ENCODE measurements around the gene GATAD1.

Gene GATAD1

GRCh38 chr7:92413550-92413949 lies 33.7 kb upstream of the GATAD1 start:
- H3K4me3 ChIP-seq (ENCODE audit: insufficient read depth, low read depth, low read length, poor library complexity, severe bottlenecking): no peak overlapping the region
- H3K27me3 ChIP-seq (replicated peaks; ENCODE audit: control insufficient read depth, insufficient read depth, low read length, poor library complexity, severe bottlenecking): no peaks in the 10 kb centered on the region
- H3K36me3 ChIP-seq (ENCODE audit: control insufficient read depth, insufficient read depth, low read length): no peaks in the 10 kb centered on the region
- no peak for DNase-seq
- H3K27ac ChIP-seq (ENCODE audit: insufficient read depth, low read length, poor library complexity, severe bottlenecking): no peak overlapping the region
- no peaks in the 10 kb centered on the region for H3K9me3 ChIP-seq (ENCODE audit: control insufficient read depth, low read length)
- H3K4me1 ChIP-seq (ENCODE audit: control insufficient read depth, insufficient read depth, low read length, poor library complexity, severe bottlenecking): no peaks in the 10 kb centered on the region

GRCh38 chr7:92415225-92415624 lies 32.1 kb upstream of the GATAD1 start:
- H3K9me3 ChIP-seq (ENCODE audit: control insufficient read depth, low read length): no peaks in the 10 kb centered on the region
- no peaks in the 10 kb centered on the region for H3K36me3 ChIP-seq (ENCODE audit: control insufficient read depth, insufficient read depth, low read length)
- DNase-seq: no peak
- no peaks in the 10 kb centered on the region for H3K27me3 ChIP-seq (replicated peaks; ENCODE audit: control insufficient read depth, insufficient read depth, low read length, poor library complexity, severe bottlenecking)
- no peaks in the 10 kb centered on the region for H3K4me1 ChIP-seq (ENCODE audit: control insufficient read depth, insufficient read depth, low read length, poor library complexity, severe bottlenecking)
- no peak overlapping the region for H3K27ac ChIP-seq (ENCODE audit: insufficient read depth, low read length, poor library complexity, severe bottlenecking)
- H3K4me3 ChIP-seq (ENCODE audit: insufficient read depth, low read depth, low read length, poor library complexity, severe bottlenecking): no peak overlapping the region

- no peak overlapping the region for H3K27ac ChIP-seq (ENCODE audit: insufficient read depth, low read length, poor library complexity, severe bottlenecking)
- DNase-seq: no peak
- H3K27me3 ChIP-seq (replicated peaks; ENCODE audit: control insufficient read depth, insufficient read depth, low read length, poor library complexity, severe bottlenecking): no peaks in the 10 kb centered on the region
- H3K9me3 ChIP-seq (ENCODE audit: control insufficient read depth, low read length): no peaks in the 10 kb centered on the region
- no peaks in the 10 kb centered on the region for H3K4me1 ChIP-seq (ENCODE audit: control insufficient read depth, insufficient read depth, low read length, poor library complexity, severe bottlenecking)
- no peaks in the 10 kb centered on the region for H3K36me3 ChIP-seq (ENCODE audit: control insufficient read depth, insufficient read depth, low read length)
- H3K4me3 ChIP-seq (ENCODE audit: insufficient read depth, low read depth, low read length, poor library complexity, severe bottlenecking): no peak overlapping the region
These were observed 29.4 kb upstream of the GATAD1 start for GRCh38 chr7:92417913-92418312.

- H3K4me3 ChIP-seq (ENCODE audit: insufficient read depth, low read depth, low read length, poor library complexity, severe bottlenecking): no peak overlapping the region
- H3K4me1 ChIP-seq (ENCODE audit: control insufficient read depth, insufficient read depth, low read length, poor library complexity, severe bottlenecking): peaks cover 3% of the 10 kb centered on the region
- H3K27ac ChIP-seq (ENCODE audit: insufficient read depth, low read length, poor library complexity, severe bottlenecking): no peak overlapping the region
- peaks cover 3% of the 10 kb centered on the region for H3K27me3 ChIP-seq (replicated peaks; ENCODE audit: control insufficient read depth, insufficient read depth, low read length, poor library complexity, severe bottlenecking)
- H3K9me3 ChIP-seq (ENCODE audit: control insufficient read depth, low read length): no peaks in the 10 kb centered on the region
- no peak for DNase-seq
- no peaks in the 10 kb centered on the region for H3K36me3 ChIP-seq (ENCODE audit: control insufficient read depth, insufficient read depth, low read length)
These were observed 25.4 kb upstream of the GATAD1 start for GRCh38 chr7:92421676-92422435.

- Histone ChIP-seq H3K27ac (ENCODE audit: insufficient read depth, low read length, poor library complexity, severe bottlenecking) (no peak overlapping the region), H3K9me3 (ENCODE audit: control insufficient read depth, low read length) (no peaks in the 10 kb centered on the region), H3K27me3 (replicated peaks; ENCODE audit: control insufficient read depth, insufficient read depth, low read length, poor library complexity, severe bottlenecking) (peaks cover 3% of the 10 kb centered on the region), H3K36me3 (ENCODE audit: control insufficient read depth, insufficient read depth, low read length) (no peaks in the 10 kb centered on the region), H3K4me3 (ENCODE audit: insufficient read depth, low read depth, low read length, poor library complexity, severe bottlenecking) (no peak overlapping the region), H3K4me1 (ENCODE audit: control insufficient read depth, insufficient read depth, low read length, poor library complexity, severe bottlenecking) (peaks cover 3% of the 10 kb centered on the region)
- no peak for DNase-seq
These were observed 24.4 kb upstream of the GATAD1 start for GRCh38 chr7:92422926-92423325.

- peaks cover 3% of the 10 kb centered on the region for H3K27me3 ChIP-seq (replicated peaks; ENCODE audit: control insufficient read depth, insufficient read depth, low read length, poor library complexity, severe bottlenecking)
- no peaks in the 10 kb centered on the region for H3K9me3 ChIP-seq (ENCODE audit: control insufficient read depth, low read length)
- H3K27ac ChIP-seq (ENCODE audit: insufficient read depth, low read length, poor library complexity, severe bottlenecking): no peak overlapping the region
- no peaks in the 10 kb centered on the region for H3K36me3 ChIP-seq (ENCODE audit: control insufficient read depth, insufficient read depth, low read length)
- DNase-seq: no peak
- peaks cover 3% of the 10 kb centered on the region for H3K4me1 ChIP-seq (ENCODE audit: control insufficient read depth, insufficient read depth, low read length, poor library complexity, severe bottlenecking)
- H3K4me3 ChIP-seq (ENCODE audit: insufficient read depth, low read depth, low read length, poor library complexity, severe bottlenecking): no peak overlapping the region
These were observed 23.6 kb upstream of the GATAD1 start for GRCh38 chr7:92423710-92424131.

- no peaks in the 10 kb centered on the region for H3K9me3 ChIP-seq (ENCODE audit: control insufficient read depth, low read length)
- no peak for DNase-seq
- H3K4me1 ChIP-seq (ENCODE audit: control insufficient read depth, insufficient read depth, low read length, poor library complexity, severe bottlenecking): peaks cover 3% of the 10 kb centered on the region
- H3K36me3 ChIP-seq (ENCODE audit: control insufficient read depth, insufficient read depth, low read length): no peaks in the 10 kb centered on the region
- H3K27me3 ChIP-seq (replicated peaks; ENCODE audit: control insufficient read depth, insufficient read depth, low read length, poor library complexity, severe bottlenecking): peaks cover 3% of the 10 kb centered on the region
- no peak overlapping the region for H3K27ac ChIP-seq (ENCODE audit: insufficient read depth, low read length, poor library complexity, severe bottlenecking)
- H3K4me3 ChIP-seq (ENCODE audit: insufficient read depth, low read depth, low read length, poor library complexity, severe bottlenecking): no peak overlapping the region
These were observed 21.9 kb upstream of the GATAD1 start for GRCh38 chr7:92425311-92425947.

GRCh38 chr7:92427193-92427592 lies 20.1 kb upstream of the GATAD1 start:
- Histone ChIP-seq H3K9me3 (ENCODE audit: control insufficient read depth, low read length) (no peaks in the 10 kb centered on the region), H3K4me1 (ENCODE audit: control insufficient read depth, insufficient read depth, low read length, poor library complexity, severe bottlenecking) (peaks cover 3% of the 10 kb centered on the region), H3K27ac (ENCODE audit: insufficient read depth, low read length, poor library complexity, severe bottlenecking) (no peak overlapping the region), H3K4me3 (ENCODE audit: insufficient read depth, low read depth, low read length, poor library complexity, severe bottlenecking) (no peak overlapping the region), H3K36me3 (ENCODE audit: control insufficient read depth, insufficient read depth, low read length) (no peaks in the 10 kb centered on the region), H3K27me3 (replicated peaks; ENCODE audit: control insufficient read depth, insufficient read depth, low read length, poor library complexity, severe bottlenecking) (peaks cover 3% of the 10 kb centered on the region)
- no peak for DNase-seq

GRCh38 chr7:92432299-92432946 lies 14.9 kb upstream of the GATAD1 start:
- Histone ChIP-seq H3K4me1 (ENCODE audit: control insufficient read depth, insufficient read depth, low read length, poor library complexity, severe bottlenecking) (no peaks in the 10 kb centered on the region), H3K27me3 (replicated peaks; ENCODE audit: control insufficient read depth, insufficient read depth, low read length, poor library complexity, severe bottlenecking) (no peaks in the 10 kb centered on the region), H3K4me3 (ENCODE audit: insufficient read depth, low read depth, low read length, poor library complexity, severe bottlenecking) (no peak overlapping the region), H3K36me3 (ENCODE audit: control insufficient read depth, insufficient read depth, low read length) (no peaks in the 10 kb centered on the region), H3K27ac (ENCODE audit: insufficient read depth, low read length, poor library complexity, severe bottlenecking) (no peak overlapping the region), H3K9me3 (ENCODE audit: control insufficient read depth, low read length) (no peaks in the 10 kb centered on the region)
- no peak for DNase-seq

- DNase-seq: no peak
- H3K36me3 ChIP-seq (ENCODE audit: control insufficient read depth, insufficient read depth, low read length): no peaks in the 10 kb centered on the region
- no peaks in the 10 kb centered on the region for H3K27me3 ChIP-seq (replicated peaks; ENCODE audit: control insufficient read depth, insufficient read depth, low read length, poor library complexity, severe bottlenecking)
- no peak overlapping the region for H3K4me3 ChIP-seq (ENCODE audit: insufficient read depth, low read depth, low read length, poor library complexity, severe bottlenecking)
- no peaks in the 10 kb centered on the region for H3K9me3 ChIP-seq (ENCODE audit: control insufficient read depth, low read length)
- no peak overlapping the region for H3K27ac ChIP-seq (ENCODE audit: insufficient read depth, low read length, poor library complexity, severe bottlenecking)
- H3K4me1 ChIP-seq (ENCODE audit: control insufficient read depth, insufficient read depth, low read length, poor library complexity, severe bottlenecking): no peaks in the 10 kb centered on the region
These were observed 14.3 kb upstream of the GATAD1 start for GRCh38 chr7:92433019-92433418.

Measured in effector memory CD4-positive, alpha-beta T cell (primary cell).